CD4-positive, alpha-beta T cell treated with Interleukin-2 at 100 ng/mL for 4 hours (primary cell): ENCODE measurements around the gene CAMKK2.
"Not testable (repeated sequence)": the region's sequence is repeated elsewhere in the genome, so short reads cannot be mapped to it uniquely, and the experiment has no call there.

Source experiments
- DNase-seq: peaks from one replicate; pipeline ENCODE4 v3.0.0-alpha.2; 2020; ENCODE audit warnings: low spot score

The CAMKK2 gene

GRCh38 chr12:121298411-121298810 is 1.9 kb upstream of the CAMKK2 start:
- not testable (repeated sequence) for DNase-seq

- no peak for DNase-seq
Measured at GRCh38 chr12:121297435-121297991, 1.0 kb upstream of the CAMKK2 start.

DNA sequence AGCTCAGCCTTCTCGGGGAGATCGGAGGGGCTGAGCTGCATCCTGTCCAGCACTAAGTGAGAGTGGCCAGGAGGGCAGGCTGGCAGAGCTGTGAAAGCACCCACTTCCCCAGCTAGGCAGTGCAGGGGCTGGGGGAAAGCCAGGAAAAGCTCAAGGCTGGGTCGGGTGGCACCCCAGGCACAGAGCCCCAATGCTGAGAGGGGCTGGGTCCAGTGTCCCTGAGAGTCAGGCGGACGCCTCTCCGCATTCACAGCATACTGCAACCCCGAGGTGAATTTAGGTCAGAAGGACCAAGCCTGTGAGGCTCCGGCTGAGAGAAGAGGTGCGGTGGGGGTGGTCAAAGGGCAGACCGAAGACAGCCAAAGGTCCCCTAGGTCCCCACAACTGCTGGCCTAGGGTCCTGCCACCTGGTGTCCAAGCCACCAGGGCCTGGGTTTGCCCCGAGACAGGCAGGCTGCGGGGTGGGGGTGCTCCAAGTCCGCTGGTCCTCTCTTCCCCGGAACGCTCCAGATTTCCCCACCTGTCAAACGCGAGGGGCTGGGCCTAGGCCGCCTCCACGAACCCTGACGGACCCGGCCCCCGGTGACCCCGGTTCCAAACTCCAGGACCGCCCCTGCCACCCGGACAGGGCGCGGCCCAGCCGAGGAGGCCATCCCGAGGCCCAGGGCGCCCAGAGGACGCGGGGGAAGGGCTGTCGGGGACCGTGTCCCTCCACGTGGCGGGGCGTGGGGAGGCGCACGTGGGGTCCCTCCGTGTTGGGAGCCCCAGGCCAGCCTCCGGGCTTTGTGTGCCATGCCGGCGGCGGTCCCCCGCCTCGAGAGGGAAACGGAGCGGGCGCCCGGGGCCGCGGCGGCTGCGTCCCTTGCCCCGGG is 527 bp downstream of the CAMKK2 start:
- peak; percentile 8 for DNase-seq

DNA sequence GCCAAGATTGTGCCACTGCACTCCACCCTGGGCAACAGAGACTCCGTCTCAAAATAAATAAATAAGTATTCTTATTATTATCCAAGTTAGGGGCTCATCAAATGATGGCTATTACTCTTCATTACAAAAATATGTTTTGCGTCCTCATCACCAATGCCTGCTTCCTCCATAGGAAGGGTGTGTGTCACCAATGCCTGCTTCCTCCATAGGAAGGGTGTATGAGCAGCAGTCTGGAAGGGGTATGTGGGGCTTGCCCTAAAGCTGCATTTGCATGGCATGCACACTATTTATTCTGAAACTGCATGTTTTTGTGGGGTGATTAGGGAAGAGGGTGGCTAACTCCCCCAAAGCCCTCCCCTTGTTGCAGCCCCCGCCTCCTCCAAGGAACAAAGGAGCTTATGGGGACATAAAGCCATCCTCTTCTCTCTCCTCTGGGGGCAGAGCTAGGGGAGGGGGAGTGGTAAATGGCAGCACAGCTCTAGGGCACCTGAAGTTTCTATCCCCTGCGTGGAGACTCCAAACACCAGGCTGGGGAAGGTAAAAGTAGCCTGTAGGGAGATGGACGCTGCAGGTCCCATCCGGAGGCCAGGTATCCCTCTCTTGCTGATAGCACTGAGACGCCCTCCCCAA is 1.3 kb downstream of the CAMKK2 start:
- no peak for DNase-seq

DNA sequence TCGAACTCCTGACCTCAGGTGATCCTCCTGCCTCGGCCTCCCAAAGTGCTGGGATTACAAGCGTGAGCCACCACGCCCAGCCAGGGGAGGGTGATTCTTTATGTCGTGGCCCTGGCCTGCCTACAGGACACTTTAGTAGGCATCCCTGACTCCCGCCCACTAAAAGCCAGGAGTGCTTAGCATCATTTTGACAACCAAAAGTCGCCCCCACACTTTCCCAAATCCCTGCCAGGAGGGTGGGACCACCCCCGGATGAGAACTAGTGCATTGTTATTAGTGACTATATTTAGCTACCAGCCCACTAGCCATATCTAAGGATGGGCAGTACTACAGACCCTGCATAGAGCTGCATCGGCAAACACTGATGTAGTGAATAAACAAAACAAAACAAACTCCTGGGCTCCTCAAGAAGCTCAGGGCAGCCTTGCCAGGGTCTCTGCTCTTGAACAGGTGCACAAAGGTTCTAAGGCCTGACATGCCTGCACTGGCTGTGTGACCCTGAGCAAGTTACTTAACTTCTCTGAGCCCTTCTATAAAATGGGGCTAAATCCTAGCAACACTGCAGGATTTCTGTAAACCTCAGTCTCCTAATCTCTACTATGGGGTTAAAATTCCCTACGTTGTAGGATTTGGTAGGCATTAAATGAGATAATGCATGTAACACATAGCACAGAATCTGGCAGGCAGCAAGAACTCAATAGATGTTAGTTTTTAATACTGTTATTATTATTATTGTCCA is 2.2 kb downstream of the CAMKK2 start:
- DNase-seq: no peak

- no peak for DNase-seq
Measured at GRCh38 chr12:121293603-121294002, 2.9 kb downstream of the CAMKK2 start.

DNA sequence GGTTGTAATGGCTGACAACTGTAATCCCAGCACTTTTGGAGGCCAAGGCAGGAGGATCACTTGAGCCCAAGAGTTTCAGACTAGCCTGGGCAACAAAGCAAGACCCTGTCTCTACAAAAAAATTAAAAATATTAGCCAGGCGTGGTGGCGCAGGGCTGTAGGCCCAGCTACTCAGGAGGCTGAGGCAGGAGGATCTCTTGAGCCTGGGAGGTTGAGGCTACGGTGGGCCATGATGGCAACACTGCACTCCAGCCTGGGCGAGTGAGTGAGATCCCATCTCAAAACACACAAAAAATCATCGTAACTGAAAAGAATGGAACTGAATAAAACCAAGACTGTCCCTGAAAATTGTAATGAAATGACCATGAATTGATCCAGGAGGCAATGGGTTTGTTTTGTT is 6.1 kb downstream of the CAMKK2 start:
- no peak for DNase-seq

GRCh38 chr12:121289962-121290361 is 6.5 kb downstream of the CAMKK2 start:
- no peak for DNase-seq

DNA sequence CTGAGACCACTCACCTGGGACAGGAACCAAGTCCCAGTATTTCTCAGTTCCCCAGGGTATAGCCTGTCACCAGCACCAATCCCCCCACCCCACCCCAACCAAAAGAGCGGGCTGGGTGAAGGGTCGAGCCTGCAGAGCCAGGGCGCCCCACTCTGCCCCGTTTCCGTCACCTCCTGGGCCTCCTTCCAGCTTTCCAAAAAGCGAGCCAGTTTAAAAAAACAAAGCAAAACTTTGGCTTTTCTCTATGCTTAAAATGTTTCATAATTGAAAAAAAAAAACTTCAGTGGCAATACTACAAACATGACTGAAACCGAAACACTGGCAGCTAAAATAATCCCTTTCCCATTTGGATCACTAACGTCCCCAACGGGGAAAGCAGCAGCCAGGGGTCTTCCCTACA is 7.5 kb downstream of the CAMKK2 start:
- DNase-seq: no peak

DNA sequence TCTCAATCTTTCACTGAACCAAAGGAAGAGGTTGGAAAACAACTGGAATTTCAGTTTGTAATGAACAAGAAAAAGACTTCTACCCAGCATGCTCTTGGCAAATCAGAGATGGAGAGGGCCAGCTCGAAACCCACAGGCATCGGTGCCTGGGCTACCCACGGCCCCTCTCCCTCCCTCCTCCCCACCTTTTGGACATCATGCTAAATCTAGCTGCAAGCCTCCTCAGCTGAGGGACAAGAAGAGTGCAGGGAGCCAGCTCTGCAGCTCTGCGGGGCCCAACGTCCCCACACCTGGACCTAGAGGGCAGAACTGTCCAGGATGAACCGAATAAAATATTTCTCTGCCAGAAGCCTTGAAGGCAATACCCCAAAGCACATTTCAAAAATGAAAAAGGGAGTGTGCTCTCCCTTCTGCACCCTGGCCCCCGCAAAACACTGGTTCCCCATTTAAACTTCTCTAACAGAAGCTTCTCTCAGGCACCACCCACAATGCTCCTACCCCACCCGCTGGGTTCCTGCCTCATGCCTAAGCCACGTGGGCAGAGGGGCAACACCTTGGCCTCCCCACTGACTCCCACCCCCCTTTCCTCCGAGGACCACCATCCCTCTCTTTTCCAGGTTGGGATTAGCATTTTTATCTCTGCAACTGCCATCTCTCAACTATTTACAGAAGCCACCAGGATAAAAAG is 8.2 kb downstream of the CAMKK2 start:
- no peak for DNase-seq

DNA sequence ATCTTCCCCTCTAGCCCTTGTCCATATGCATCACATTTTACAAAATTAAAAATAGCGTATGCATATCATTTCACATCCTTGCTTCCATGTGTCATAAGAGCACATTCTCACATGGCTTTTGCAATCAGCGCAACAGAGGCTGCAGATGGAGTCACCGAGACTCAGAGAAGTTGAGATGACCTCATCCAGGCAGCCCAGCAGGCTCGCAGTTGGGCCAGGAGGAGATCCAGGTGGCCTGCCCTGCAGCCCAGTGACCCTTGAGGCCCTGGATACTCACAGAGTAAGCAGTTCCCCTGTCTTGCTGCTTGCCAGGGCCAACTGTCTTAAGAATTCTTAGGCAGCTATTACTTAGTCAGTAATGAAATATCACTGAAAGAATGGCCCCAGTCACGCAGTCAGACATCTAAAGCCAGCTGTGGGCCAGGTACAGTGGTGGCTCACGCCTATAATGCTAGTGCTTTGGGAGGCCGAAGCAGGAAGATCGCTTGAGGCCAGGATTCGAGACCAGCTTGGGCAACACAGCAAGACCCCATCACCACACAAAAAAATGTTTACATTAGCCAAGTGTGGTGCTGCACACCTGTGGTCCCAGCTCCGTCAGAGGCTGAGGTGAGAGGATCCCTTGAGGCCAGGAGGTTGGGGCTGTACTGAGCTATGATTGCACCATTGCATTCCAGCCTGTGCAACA is 9.1 kb downstream of the CAMKK2 start:
- no peak for DNase-seq

DNA sequence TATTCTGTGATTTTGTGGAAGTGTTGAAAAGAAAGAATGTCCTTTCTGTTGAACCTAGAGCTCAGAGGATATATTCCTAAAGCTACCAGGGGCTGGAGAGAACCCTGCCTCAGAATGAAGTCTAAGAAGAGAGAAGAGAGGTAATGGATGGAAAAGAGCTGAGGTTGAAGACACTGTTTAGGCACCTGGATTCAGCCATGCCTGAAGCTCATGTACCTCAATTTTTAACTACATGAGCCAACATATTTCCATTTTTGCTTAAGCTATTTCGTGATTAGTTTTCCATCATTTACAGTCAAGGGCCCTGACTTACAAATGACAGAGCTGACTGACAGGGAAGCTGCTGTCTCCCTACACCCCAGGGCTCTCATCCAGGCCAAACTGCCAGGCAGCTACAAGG is 10.7 kb downstream of the CAMKK2 start:
- no peak for DNase-seq

DNA sequence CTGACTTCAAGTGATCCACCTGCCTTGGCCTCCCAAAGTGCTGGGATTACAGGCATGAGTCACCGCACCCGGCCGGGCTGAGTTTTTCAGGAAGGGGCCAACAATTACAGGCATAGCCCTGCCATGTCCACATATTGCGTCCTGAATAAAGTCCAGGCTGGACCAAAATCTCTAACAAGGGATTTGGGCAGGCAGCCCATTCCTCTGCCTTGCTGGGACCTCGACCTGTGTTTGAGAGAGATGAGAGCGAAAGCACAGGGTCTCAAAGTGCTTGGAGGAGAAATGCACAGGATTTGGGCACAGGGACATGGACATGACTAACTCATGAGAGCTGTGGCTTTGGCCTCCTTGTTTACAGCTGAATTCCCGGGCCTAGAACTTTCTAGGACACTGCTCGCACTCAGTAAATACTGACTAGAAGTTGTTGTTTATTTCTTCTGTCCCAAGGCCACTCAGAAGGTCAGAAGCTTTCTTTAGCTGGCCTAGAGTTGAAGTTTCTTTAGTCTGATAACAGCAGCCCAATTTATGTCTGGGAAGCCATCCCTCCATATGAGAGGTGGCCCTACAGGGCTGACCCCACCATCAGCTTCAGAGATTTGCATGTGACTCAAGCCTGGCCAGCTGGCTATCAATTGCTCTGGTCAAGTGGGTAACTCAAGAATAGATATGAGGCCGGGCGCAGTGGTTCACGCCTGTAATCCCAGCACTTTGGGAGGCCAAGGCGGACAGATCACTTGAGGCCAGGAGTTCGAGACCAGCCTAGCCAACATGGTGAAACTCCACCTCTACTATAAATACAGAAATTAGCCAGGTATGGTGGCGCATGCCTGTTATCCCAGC is 11.7 kb downstream of the CAMKK2 start:
- no peak for DNase-seq

DNA sequence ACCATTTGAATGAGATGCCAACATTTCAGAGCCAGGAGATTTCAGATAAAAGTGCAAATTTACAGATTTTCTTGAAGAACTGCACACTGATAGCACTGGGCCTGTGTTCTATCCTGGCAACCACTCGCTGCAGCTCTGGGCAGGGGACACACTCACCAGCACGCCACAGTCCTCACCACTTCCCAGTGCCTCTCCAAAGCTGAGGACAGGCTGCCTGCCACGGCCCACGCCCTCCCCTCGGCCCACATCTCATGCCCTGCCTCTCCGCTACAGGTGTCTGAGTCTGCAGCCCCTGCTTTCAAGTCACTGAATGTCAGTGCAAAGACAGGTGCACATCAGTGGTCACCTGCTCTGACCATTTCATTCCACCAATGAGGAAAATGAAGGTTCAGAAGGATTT is 12.7 kb downstream of the CAMKK2 start:
- DNase-seq: no peak

GRCh38 chr12:121283388-121283787 is 13.1 kb downstream of the CAMKK2 start:
- no peak for DNase-seq

DNA sequence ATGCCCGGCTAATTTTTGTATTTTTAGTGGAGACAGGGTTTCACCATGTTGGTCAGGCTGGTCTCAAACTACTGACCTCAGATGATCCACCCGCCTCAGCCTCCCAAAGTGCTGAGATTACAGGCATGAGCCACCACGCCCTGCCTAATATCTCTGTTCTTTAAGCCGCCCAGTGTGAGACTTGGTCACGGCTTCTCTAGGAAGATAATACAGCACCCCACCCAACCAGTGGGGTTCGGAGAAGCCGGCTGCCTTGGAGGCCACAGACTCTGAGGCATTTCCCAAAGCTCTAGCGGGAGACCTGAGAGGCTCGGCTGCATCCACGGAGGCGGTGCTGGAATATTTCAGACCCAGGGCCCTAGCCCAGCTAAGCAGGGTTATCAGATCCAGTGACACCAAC is 13.6 kb downstream of the CAMKK2 start:
- not testable (repeated sequence) for DNase-seq

DNA sequence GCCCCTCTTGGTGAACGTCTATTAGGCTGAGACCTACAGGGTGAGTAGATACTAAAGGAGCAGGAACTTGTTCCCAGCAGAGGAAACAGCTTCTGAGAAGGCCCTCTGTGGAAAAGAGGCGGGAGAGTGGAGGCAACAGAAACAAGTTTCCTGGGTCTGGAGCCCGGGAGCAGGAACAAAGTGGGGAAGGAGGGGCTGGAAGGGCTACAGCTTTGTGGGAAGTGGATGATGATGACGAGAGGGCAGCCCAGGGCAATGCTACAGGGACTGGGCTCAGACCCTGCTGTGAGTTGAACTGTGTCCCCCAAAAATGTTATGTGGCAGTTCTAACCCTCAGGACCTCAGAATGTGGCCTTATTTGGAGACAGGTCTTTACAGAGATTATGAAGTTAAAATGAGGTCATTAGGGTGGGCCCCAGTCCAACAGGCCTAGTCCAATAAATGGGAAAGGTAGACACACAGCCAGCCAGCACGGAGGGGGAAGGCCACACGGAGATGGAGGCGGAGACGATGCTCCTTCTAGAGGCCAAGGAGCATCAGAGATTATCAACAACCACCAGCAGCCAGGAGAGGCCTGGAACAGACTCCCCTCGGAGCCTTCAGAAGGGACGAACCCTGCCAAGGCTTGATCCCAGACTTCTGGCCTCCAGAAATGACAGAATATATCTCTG is 14.3 kb downstream of the CAMKK2 start:
- no peak for DNase-seq

DNA sequence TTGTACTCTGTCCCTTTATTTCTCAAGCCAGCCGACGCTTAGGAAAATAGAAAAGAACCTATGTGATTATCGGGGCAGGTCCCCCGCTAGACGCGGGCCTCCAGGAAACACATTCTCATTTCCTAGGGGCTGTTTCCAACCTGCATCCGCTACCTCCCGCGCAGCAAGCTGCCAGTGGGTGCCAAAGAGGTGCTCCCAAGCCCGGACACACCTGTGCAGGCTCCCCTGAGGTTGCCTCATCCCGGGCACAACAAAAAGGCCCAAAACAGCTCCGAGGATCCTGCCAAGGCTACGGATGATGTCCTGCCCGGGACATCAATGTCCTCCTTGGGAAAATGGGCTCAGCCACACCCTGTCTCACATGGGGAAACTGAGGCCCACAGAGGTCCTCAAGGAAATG is 15.4 kb downstream of the CAMKK2 start:
- not testable (repeated sequence) for DNase-seq

- DNase-seq: not testable (repeated sequence)
Measured at GRCh38 chr12:121280531-121280930, 16.0 kb downstream of the CAMKK2 start.

DNA sequence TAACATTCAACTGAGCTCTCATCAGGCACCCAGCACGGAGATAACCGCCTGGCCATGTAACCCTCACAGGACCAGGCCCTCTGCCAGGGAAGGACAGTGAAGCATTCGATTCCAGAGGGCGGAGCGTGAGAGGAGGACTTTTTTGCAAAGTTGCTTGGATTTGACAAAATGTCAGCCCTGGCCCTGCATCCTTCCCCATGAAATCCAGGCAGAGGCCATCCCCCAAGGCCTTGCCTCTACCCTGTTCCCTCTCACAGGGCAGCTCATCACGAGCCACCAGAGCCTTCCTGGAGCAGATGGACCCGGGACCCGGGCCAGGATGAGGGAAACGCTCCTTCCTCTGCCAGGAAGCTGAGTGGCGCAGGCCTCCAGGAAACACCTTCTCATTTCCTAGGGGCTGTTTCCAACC is 17.0 kb downstream of the CAMKK2 start:
- no peak for DNase-seq
